CD4-positive, alpha-beta memory T cell (primary cell): ENCODE measurements around the gene ZBTB49. TPM values are rescaled to one million over a fixed set of nuclear protein-coding genes. Genes with fewer than 3 reads are reported as not detected.
"Not testable (repeated sequence)": the region's sequence is repeated elsewhere in the genome, so short reads cannot be mapped to it uniquely, and the experiment has no call there.

Experiments used
- CTCF ChIA-PET: fragments of 350-600 bp; sonication (Branson Sonifier 250); formaldehyde crosslinking; loops from one replicate; lab custom pipeline; 2021; ENCODE audit warnings: inconsistent platforms; ENCODE audit not compliant: partially characterized antibody; lab: Charles Lee
- POLR2A ChIA-PET: fragments of 350-600 bp; sonication (Branson Sonifier 250); formaldehyde crosslinking; loops from one replicate; lab custom pipeline; 2021; ENCODE audit not compliant: partially characterized antibody; lab: Charles Lee
- DNase-seq, 5 donors: peaks; one replicate each; pipeline versions ENCODE4 v3.0.0 to v3.0.0-alpha.2; 2020 to 2022; ENCODE audit warnings: mixed read lengths in 1 of 5
- H3K27ac ChIP-seq: one replicate; pipeline ENCODE4 v1.7.0; 2013; ENCODE audit warnings: low read depth, low read length
- H3K27me3 ChIP-seq: 2 replicates; pipeline ENCODE4 v1.7.0; 2013; ENCODE audit warnings: mild to moderate bottlenecking, low read length, moderate library complexity; ENCODE audit not compliant: insufficient read depth
- H3K36me3 ChIP-seq: 2 replicates; pipeline ENCODE4 v1.7.0; 2013; ENCODE audit warnings: mild to moderate bottlenecking, low read length, moderate library complexity; ENCODE audit not compliant: insufficient read depth
- H3K4me1 ChIP-seq: 2 replicates; pipeline ENCODE4 v1.7.0; 2013; ENCODE audit warnings: mild to moderate bottlenecking, low read length, moderate library complexity; ENCODE audit not compliant: insufficient read depth
- H3K4me3 ChIP-seq, 2 donors: one replicate each; pipeline ENCODE4 v1.7.0; 2013; ENCODE audit warnings: low read length in 2 of 2, mild to moderate bottlenecking in 1 of 2
- H3K9me3 ChIP-seq, 2 donors: one replicate each; pipeline ENCODE4 v1.7.0; 2013; ENCODE audit warnings: low read length in 2 of 2, control low read depth in 1 of 2; ENCODE audit not compliant: control insufficient read depth in 1 of 2
- H3K27ac Mint-ChIP-seq, 7 donors: one replicate each; pipeline ENCODE4 v1.8.0; 2020 to 2021; ENCODE audit warnings: mixed read lengths in 7 of 7, mild to moderate bottlenecking in 6 of 7, inconsistent platforms in 3 of 7, moderate library complexity in 3 of 7
- H3K27me3 Mint-ChIP-seq, 2 donors: one replicate each; pipeline ENCODE4 v1.8.0; 2020 to 2021; ENCODE audit warnings: mixed read lengths in 2 of 2
- H3K36me3 Mint-ChIP-seq, 2 donors: one replicate each; pipeline ENCODE4 v1.8.0; 2020 to 2021; ENCODE audit warnings: mixed read lengths in 2 of 2, inconsistent platforms in 1 of 2, mild to moderate bottlenecking in 1 of 2
- H3K4me1 Mint-ChIP-seq, 4 donors: one replicate each; pipeline ENCODE4 v1.8.0; 2020 to 2021; ENCODE audit warnings: mixed read lengths in 4 of 4, mild to moderate bottlenecking in 1 of 4
- H3K4me3 Mint-ChIP-seq, 8 donors: one replicate each; pipeline ENCODE4 v1.8.0; 2020 to 2021; ENCODE audit warnings: mixed read lengths in 8 of 8, mild to moderate bottlenecking in 7 of 8, moderate library complexity in 6 of 8, inconsistent platforms in 3 of 8
- H3K9me3 Mint-ChIP-seq, 8 donors: one replicate each; pipeline ENCODE4 v1.8.0; 2020 to 2021; ENCODE audit warnings: mixed read lengths in 8 of 8, mild to moderate bottlenecking in 5 of 8, inconsistent platforms in 3 of 8, moderate library complexity in 1 of 8
- intact Hi-C: fragments of 100-400 bp; cut with micrococcal nuclease; formaldehyde crosslinking; loops from one replicate; pipeline ENCODE4 v1.15.1; 2023
- polyA plus RNA-seq, 2 donors: library from polyadenylated mRNA; unstranded; fragments of 300-500 nt; fragmentation: Illumina TruSeq; gene quantifications; one replicate each; pipeline ENCODE4 v1.2.3, GENCODE V29; 2021
- total RNA-seq, 2 experiments: library from RNA; stranded (reverse); gene quantifications; one replicate each; pipeline ENCODE4 v1.2.3, GENCODE V29; 2021

Gene ZBTB49
- total and polyA plus RNA-seq, 4 experiments from 2014 or later, result 5.3 to 20.0 (median 12.3) TPM

DNA sequence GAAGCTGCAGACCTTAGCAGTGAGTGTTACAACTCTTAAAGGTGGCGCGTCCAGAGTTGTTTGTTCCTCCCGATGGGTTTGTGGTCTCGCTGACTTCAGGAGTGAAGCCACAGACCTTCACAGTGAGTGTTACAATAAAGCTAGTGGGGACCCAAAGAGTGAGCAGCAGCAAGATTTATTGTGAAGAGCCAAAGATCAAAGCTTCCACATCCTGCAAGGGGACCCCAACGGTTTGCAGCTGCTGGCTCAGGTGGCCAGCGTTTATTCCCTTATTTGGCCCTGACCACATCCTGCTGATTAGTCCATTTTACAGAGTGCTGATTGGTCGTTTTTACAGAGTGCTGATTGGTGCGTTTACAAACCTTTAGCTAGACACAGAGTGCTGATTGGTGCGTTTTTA lies 58.5 kb downstream of the ZBTB49 start:
- POLR2A ChIA-PET, result interaction anchor here (0.6 to 2.5 kb wide), 8 partner anchors 13 to 114 kb away, joined by 3 to 15 read pairs (median 8); partner anchors contain the start of genes NSG1 and TMEM128
- peak overlapping the region in 7 of 8 donors; percentile 0 to 75 (median 64) for H3K4me3 Mint-ChIP-seq
- H3K27ac ChIP-seq, result not testable (repeated sequence)

DNA sequence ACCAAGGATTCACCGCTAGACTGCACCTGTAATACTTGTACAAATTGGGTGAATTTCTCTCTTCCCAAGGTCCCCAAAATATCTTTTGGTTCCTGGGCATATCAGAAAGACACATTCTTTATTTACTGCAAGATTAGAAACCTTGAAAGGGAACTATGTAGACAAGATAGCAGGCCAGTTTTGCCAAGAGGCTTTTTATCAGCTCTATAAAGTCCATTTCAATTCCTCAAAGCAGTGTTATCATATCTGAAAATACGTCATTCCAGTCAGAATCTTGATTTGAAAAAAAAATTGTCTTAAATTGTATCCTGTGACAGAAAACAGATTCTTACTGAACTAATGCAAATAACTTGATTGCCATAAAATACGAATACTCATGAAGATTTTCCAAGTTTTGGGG lies 59.8 kb downstream of the ZBTB49 start:
- peaks cover 0 to 20% (median 8%) of the 10 kb centered on the region in 8 donors for H3K9me3 Mint-ChIP-seq
- Histone ChIP-seq H3K4me3 (no peak overlapping the region), H3K27ac (no peak overlapping the region), H3K27me3 (no peaks in the 10 kb centered on the region), H3K4me1 (peaks cover 21% of the 10 kb centered on the region), H3K36me3 (no peaks in the 10 kb centered on the region), H3K9me3 (no peaks in the 10 kb centered on the region)
- peaks cover 6 to 29% (median 25%) of the 10 kb centered on the region in 4 donors for H3K4me1 Mint-ChIP-seq
- DNase-seq, result no peak
- ChIA-PET POLR2A (no interaction called here), CTCF (no interaction called here)
- H3K4me3 Mint-ChIP-seq, result no peak overlapping the region
- H3K27me3 Mint-ChIP-seq, result peaks cover 0 to 2% of the 10 kb centered on the region in 2 donors
- peaks cover 0 to 5% of the 10 kb centered on the region in 2 donors for H3K36me3 Mint-ChIP-seq
- intact Hi-C loops, result no loop called here
- no peak overlapping the region for H3K27ac Mint-ChIP-seq

More for the DNA sequence above, 58.5 kb downstream of the ZBTB49 start:
- intact Hi-C loops, result loop anchor here (1.0 kb wide), 1 partner anchor 38 kb away; no protein-coding TSS in a partner anchor
- peaks cover 0 to 20% (median 8%) of the 10 kb centered on the region in 8 donors for H3K9me3 Mint-ChIP-seq
- H3K4me1 ChIP-seq, result peaks cover 21% of the 10 kb centered on the region
- H3K4me1 Mint-ChIP-seq, result peaks cover 6 to 29% (median 25%) of the 10 kb centered on the region in 4 donors
- not testable (repeated sequence) for H3K36me3 ChIP-seq, H3K27me3 ChIP-seq, H3K9me3 ChIP-seq, H3K27me3 Mint-ChIP-seq, H3K36me3 Mint-ChIP-seq, H3K4me3 ChIP-seq
- DNase-seq, result peak; percentile 53 to 78 (median 59)
- peak overlapping the region; percentile 58 to 94 (median 77) for H3K27ac Mint-ChIP-seq
- CTCF ChIA-PET, result interaction anchor here (0.7 to 1.1 kb wide), 3 partner anchors 13 to 97 kb away, joined by 3 read pairs; no protein-coding TSS in a partner anchor

- intact Hi-C loops, result no loop called here
- DNase-seq, result no peak
- Histone ChIP-seq H3K27ac (no peak overlapping the region), H3K36me3 (no peaks in the 10 kb centered on the region), H3K9me3 (no peaks in the 10 kb centered on the region), H3K4me1 (peaks cover 21% of the 10 kb centered on the region), H3K4me3 (no peak overlapping the region), H3K27me3 (no peaks in the 10 kb centered on the region)
- peaks cover 0 to 3% of the 10 kb centered on the region in 2 donors for H3K27me3 Mint-ChIP-seq
- peaks cover 6 to 29% (median 25%) of the 10 kb centered on the region in 4 donors for H3K4me1 Mint-ChIP-seq
- H3K27ac Mint-ChIP-seq, result no peak overlapping the region
- no peak overlapping the region for H3K4me3 Mint-ChIP-seq
- peaks cover 0 to 5% of the 10 kb centered on the region in 2 donors for H3K36me3 Mint-ChIP-seq
- ChIA-PET POLR2A (no interaction called here), CTCF (no interaction called here)
- H3K9me3 Mint-ChIP-seq, result peaks cover 0 to 20% (median 8%) of the 10 kb centered on the region in 8 donors
Measured at GRCh38 chr4:4350909-4351308, 60.9 kb downstream of the ZBTB49 start.

DNA sequence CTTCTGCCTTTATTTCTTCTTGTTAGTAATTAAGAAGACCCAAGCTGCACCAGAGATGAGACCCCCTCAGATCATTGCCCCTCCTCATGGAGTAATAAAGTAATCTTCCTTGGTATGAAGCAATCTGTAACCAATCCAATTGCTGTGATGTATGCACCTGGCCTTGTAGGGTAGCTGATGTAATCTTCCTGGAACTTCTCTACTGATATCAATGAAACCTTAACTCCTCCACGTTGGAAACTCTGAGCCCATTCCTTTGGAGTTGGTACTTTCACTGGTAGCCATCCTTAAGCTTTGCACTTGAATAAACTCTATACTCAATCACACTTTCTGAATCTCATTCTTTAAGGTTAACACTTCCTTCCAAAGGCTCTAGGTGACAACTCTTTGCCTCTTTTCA lies 65.3 kb downstream of the ZBTB49 start:
- peaks cover 0 to 2% (median 0%) of the 10 kb centered on the region in 8 donors for H3K9me3 Mint-ChIP-seq
- CTCF ChIA-PET, result interaction anchor here (1.3 kb wide), 1 partner anchor 95 kb away, joined by 3 read pairs; no protein-coding TSS in a partner anchor
- intact Hi-C loops, result no loop called here

DNA sequence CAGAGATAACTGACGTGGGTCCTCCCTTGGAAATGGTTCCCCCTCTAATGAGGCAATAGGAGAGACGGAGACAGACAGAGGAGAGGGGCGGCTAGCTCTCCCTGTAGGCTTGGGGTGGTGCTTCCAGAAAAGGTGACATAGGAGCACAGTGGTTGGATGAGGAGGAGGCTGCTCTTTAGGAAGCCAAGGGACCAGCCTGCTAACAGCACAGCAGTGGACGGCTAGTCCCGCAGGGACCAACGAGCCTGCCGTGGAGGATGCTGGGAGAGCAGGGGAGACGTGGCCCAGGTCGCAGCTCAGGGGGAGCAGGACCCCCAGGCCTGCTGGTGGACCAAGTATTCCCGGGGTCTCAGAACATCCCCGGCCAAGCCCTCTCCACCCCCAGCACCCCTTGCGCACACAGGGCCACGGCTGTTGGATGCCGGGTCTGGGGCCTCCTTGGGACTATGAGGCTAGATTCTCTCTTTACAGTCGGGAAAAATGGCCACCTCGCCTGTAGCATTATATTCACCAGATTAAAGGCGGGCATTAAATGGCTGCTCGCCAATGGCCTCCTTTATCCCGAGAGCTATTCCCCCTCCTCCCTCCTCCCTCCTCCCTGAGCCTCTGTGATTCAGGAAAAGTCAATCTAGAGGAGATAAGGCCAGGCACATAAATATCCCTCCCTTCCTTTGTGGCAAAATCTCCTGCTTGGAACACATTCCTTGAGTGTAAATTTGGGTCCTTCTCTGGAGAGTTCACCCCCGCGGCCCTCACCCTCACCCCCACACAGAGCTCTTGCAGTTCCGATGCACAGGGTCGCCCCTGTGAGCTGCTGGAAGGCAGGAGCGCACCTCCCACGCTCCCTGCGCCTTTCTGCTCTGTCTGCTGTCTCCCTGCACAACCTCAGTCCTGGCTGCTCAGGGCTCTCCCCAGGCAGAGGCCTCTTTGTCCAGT lies 66.3 kb downstream of the ZBTB49 start:
- Mint-ChIP-seq H3K27me3 (peaks cover 8 to 10% of the 10 kb centered on the region in 2 donors), H3K9me3 (no peaks in the 10 kb centered on the region), H3K36me3 (no peaks in the 10 kb centered on the region), H3K27ac (no peak overlapping the region), H3K4me1 (no peaks in the 10 kb centered on the region), H3K4me3 (no peak overlapping the region)
- Histone ChIP-seq H3K4me1 (no peaks in the 10 kb centered on the region), H3K27me3 (no peaks in the 10 kb centered on the region), H3K36me3 (no peaks in the 10 kb centered on the region), H3K4me3 (no peak overlapping the region), H3K27ac (no peak overlapping the region), H3K9me3 (no peaks in the 10 kb centered on the region)
- CTCF ChIA-PET, result no interaction called here
- no peak for DNase-seq
- intact Hi-C loops, result no loop called here
- POLR2A ChIA-PET, result no interaction called here

More for the DNA sequence above, 65.3 kb downstream of the ZBTB49 start:
- Histone ChIP-seq H3K4me3 (no peak overlapping the region), H3K27ac (no peak overlapping the region), H3K4me1 (no peaks in the 10 kb centered on the region), H3K27me3 (no peaks in the 10 kb centered on the region), H3K9me3 (no peaks in the 10 kb centered on the region), H3K36me3 (no peaks in the 10 kb centered on the region)
- no peak overlapping the region for H3K4me3 Mint-ChIP-seq
- H3K4me1 Mint-ChIP-seq, result no peaks in the 10 kb centered on the region
- no peak for DNase-seq
- POLR2A ChIA-PET, result no interaction called here
- H3K27me3 Mint-ChIP-seq, result peaks cover 3 to 6% of the 10 kb centered on the region in 2 donors
- no peak overlapping the region for H3K27ac Mint-ChIP-seq
- H3K36me3 Mint-ChIP-seq, result no peaks in the 10 kb centered on the region

DNA sequence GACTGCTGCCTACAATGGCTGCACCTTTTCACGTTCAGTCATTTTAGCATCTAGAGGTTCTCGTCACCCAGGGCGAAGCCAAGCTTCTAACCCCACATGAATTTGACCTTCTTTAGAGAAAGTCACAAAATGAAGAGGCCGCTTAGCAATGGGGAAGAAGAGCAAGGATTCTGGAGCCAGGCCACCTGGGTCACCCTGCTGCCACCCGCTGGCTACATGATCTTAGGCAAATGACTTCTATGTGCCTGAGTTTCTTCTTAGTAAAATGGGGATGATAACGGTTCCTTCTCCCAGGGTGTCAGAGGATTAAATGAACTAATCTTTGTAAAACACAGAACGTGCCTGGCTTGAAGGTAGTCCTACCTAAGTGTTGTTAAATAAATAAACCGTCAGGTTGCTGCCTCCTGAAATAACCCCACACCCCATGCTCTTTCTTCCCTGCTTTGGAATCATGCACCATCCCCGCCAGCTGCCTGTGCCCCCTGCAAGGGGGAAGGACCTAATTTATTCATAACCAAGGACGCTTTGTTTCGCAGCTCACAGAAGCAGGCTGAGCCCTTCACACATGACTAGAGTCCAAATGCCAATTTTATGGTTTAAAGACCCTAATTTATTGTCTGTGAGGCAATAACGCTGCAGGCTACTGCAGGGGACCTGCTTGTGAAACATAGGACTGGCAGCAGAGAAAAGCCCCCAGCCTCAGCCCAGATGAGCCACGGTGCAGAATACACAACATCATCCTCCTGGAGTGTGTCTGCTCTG lies 68.2 kb downstream of the ZBTB49 start:
- H3K27ac Mint-ChIP-seq, result no peak overlapping the region
- H3K27me3 Mint-ChIP-seq, result peaks cover 9 to 12% of the 10 kb centered on the region in 2 donors
- H3K4me3 Mint-ChIP-seq, result no peak overlapping the region
- no peaks in the 10 kb centered on the region for H3K36me3 Mint-ChIP-seq
- no peak overlapping the region for H3K27ac ChIP-seq
- no peaks in the 10 kb centered on the region for H3K27me3 ChIP-seq
- ChIA-PET CTCF (interaction anchor here (1.4 kb wide), 1 partner anchor 21 kb away, joined by 3 read pairs; no protein-coding TSS in a partner anchor), POLR2A (no interaction called here)
- no peaks in the 10 kb centered on the region for H3K36me3 ChIP-seq
- H3K9me3 ChIP-seq, result no peaks in the 10 kb centered on the region
- intact Hi-C loops, result no loop called here
- H3K4me1 ChIP-seq, result no peaks in the 10 kb centered on the region
- H3K4me1 Mint-ChIP-seq, result no peaks in the 10 kb centered on the region
- no peak for DNase-seq
- H3K4me3 ChIP-seq, result no peak overlapping the region
- H3K9me3 Mint-ChIP-seq, result no peaks in the 10 kb centered on the region

- no peak overlapping the region for H3K27ac ChIP-seq
- POLR2A ChIA-PET, result no interaction called here
- H3K4me1 Mint-ChIP-seq, result no peaks in the 10 kb centered on the region
Measured at GRCh38 chr4:4361883-4362282, 71.8 kb downstream of the ZBTB49 start.

More at GRCh38 chr4:4361883-4362282, 71.8 kb downstream of the ZBTB49 start:
- H3K9me3 Mint-ChIP-seq, result peaks cover 0 to 12% (median 3%) of the 10 kb centered on the region in 8 donors
- Histone ChIP-seq H3K27me3 (no peaks in the 10 kb centered on the region), H3K4me1 (no peaks in the 10 kb centered on the region), H3K36me3 (no peaks in the 10 kb centered on the region), H3K4me3 (no peak overlapping the region), H3K9me3 (no peaks in the 10 kb centered on the region)
- peak overlapping the region in 1 of 7 donors; percentile 29 for H3K27ac Mint-ChIP-seq
- CTCF ChIA-PET, result no interaction called here
- H3K4me3 Mint-ChIP-seq, result no peak overlapping the region
- no peaks in the 10 kb centered on the region for H3K36me3 Mint-ChIP-seq
- DNase-seq, result no peak
- H3K27me3 Mint-ChIP-seq, result peaks cover 9% of the 10 kb centered on the region in 2 donors
- intact Hi-C loops, result no loop called here
